Hematopoietic multipotent progenitor cell treated with erythropoietin and hydrocortisone succinate and interleukin-3 and kit ligand, for 17 days (in vitro differentiated cells): ENCODE results near the gene GATAD2A.
"Not testable (repeated sequence)": the region's sequence is repeated elsewhere in the genome, so short reads cannot be mapped to it uniquely, and the experiment has no call there.

Source experiments
- DNase-seq: peaks from one replicate; pipeline ENCODE4 v3.0.0-alpha.2; 2015; ENCODE audit warnings: low spot score

Gene GATAD2A

DNA sequence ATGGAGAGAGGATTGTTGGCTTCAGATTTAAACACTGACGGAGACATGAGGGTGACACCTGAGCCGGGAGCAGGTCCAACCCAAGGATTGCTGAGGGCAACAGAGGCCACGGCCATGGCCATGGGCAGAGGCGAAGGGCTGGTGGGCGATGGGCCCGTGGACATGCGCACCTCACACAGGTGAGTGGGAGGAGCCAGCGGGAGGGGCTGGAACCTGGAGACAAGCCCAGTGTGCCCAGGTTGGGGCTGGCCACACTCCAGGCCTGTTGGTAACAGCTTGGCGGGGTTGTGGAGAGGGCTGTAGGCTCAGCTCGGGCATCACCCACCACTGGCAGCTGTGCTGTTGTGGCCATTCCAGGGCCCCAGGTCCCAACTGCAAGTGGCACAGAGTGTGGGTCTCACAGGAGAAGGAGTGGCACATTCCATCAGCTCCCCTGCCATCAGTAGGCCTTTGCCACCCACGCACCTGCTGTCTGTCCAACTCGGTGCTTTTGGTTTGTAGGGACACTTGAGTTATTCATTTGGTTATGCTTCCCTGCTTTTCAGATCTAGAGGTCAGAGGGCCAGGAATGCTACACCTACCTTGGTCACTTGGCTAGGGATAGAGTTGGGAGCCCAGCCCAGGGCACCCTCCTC is 60.1 kb downstream of the GATAD2A start:
- DNase-seq: no peak

- DNase-seq: no peak
These were observed 60.7 kb downstream of the GATAD2A start for GRCh38 chr19:19466201-19466600.

DNA sequence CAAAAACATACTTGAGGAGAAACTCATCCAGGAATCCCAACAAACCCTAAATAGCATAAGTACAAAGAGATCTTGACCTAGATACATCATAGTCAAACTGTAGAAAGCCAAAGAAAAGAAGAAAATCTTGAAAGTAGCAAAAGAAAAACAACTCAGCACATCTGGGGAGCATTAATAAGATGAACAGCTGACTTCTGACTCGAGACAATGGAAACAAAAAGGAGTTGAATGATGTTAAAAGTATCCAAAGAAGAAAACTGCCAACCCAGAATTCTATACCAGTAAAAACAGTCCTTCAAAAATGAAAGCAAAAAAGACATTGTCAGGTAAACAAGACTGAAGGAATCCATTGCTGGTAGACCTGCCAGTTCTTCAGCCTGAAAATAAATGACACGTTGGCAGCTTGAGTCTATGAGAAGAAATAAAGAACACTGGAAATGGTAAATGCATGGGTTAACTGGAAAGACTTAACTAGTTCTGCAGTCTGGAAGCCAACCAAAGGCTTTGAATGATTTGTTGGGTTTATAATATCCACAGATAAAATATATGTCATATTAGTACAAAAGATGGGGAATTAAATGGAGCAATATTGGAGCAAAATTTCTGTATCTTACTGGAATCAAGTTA is 63.1 kb downstream of the GATAD2A start:
- no peak for DNase-seq

- no peak for DNase-seq
These were observed 65.1 kb downstream of the GATAD2A start for GRCh38 chr19:19470579-19470978.

GRCh38 chr19:19471682-19472081 is 66.2 kb downstream of the GATAD2A start:
- DNase-seq: no peak

- not testable (repeated sequence) for DNase-seq
These were observed 66.6 kb downstream of the GATAD2A start for GRCh38 chr19:19472106-19472505.

- DNase-seq: no peak
These were observed 69.7 kb downstream of the GATAD2A start for GRCh38 chr19:19475015-19475765.

- peak; percentile 77 for DNase-seq
These were observed 70.7 kb downstream of the GATAD2A start for GRCh38 chr19:19475849-19476828.

DNA sequence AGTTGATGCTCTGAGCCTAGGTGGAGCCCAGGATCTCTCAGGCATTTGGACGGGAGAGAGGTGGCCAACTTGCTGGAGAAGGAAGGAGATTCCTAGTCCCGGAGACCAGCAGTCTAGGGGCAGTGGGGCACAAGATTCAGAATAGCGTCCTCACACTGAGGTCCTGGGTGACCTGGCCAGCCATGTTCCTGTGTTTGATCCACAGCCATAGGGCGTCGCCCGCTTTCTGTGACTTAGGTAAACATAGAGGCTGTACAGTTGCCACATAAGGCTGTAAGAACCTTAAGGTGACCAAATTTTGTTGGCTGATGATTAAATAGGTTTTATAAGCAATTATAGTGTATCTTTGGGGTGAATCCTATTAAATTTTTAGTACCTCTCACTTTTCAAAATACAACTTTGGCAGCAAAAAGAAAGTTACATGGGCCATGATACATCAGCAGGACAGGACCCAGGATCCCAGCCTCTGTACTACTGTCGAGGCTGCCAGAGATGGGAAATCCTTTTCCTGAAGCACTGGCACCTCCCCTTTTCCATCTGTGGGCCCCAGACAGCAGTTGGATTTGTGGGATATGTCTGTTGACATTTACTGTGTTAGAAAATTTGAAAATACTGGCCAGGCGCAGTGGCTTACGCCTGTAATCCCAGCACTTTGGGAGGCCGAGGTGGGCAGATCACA is 72.4 kb downstream of the GATAD2A start:
- peak; percentile 75 for DNase-seq

DNA sequence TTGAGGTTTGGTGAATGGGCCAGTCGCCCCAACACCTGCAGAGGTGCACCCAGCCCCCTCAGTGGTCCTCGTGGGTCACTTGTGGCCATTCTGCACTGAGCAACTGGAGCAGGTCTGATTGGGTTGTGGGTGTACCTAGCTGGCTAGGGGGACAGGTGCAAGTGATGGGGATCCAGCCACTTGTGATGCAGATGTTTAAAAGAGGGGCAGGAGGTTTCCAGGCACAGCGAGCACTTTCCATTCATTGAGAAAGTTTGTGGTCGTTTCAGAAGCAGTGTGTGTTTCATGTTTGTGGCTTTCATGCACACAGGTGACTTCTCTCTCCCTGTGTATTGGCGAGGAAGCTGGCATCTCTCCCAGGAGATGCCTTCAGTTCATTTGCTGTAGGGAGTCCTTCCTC is 75.2 kb downstream of the GATAD2A start:
- no peak for DNase-seq

DNA sequence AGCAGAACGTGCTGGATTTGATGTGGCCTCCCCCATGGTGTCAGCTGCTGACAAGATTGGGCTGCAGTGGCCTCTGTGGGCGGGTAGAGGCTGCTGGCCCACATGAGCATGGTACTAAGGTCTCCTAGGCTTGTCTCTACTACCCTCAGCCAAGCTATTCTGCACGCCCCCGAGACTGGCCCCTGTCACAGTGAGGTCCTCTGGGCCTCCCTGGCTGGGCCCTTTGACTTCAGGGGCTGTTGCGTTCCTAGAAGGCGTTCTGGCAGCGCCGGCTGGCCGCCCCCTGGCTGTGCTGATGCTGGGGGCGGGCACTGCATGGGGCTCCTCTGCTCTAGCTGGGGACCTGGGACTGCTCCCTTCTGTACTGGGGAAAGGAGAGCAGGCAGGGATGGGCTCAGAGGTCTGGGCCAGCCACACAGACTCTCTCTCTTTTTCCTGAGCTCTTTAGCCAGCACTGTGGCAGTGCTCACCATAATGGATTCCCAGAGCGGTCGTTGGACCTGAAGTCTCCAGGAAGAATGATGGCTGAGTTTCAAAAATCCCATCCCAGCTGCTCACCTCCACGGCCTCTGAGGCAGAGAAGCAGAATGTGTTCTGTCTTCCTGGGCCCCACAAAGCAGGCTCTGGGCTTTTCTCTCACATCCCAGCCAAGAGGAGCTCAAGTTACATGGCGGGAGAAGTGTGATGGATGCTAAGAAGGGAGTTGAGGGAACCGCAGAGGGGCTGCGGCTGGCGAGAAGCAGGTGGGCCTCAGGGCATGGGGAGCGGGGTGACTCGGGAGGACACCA is 77.5 kb downstream of the GATAD2A start:
- DNase-seq: no peak

DNA sequence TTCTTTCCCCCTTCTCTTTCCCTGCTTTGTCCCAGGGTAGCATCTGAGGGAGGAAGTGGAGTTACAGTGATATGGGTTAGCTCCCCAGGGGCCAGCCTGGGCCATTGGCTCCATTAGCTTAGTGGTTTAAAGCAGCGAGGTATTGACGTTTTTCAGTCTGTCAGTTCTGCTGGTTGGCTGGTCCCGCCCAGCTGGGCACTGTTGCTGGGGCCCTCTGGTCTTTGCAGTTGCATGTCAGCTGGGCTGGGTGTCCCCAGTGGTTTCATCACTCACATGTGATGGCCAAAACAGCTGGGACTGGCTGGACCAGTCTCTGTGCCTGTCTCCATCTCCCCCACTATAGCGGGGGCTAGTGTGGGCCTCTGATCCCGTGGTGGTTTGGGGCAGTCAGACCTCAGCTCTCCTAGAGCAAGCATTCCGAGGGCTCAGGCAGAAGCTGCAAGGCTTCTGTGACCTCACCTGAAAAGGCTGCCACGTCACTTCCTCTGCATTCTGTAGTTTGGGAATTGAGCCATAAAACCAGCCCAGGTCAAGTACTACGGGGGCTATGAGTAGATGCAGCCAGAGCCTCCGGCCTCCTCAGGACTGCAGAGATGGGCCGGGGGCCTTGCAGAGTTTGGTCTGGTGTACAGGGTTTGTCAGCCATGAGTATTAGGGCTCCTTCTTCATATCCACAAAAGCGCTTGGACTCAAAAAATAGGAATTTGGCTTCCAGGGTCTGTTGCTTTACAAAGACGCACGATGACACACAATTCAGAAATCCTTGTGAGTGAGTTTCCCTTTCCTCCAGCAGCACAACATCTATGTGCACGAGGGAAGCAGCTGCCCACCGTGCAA is 79.9 kb downstream of the GATAD2A start:
- no peak for DNase-seq

GRCh38 chr19:19485998-19486290 is 80.5 kb downstream of the GATAD2A start:
- no peak for DNase-seq

DNA sequence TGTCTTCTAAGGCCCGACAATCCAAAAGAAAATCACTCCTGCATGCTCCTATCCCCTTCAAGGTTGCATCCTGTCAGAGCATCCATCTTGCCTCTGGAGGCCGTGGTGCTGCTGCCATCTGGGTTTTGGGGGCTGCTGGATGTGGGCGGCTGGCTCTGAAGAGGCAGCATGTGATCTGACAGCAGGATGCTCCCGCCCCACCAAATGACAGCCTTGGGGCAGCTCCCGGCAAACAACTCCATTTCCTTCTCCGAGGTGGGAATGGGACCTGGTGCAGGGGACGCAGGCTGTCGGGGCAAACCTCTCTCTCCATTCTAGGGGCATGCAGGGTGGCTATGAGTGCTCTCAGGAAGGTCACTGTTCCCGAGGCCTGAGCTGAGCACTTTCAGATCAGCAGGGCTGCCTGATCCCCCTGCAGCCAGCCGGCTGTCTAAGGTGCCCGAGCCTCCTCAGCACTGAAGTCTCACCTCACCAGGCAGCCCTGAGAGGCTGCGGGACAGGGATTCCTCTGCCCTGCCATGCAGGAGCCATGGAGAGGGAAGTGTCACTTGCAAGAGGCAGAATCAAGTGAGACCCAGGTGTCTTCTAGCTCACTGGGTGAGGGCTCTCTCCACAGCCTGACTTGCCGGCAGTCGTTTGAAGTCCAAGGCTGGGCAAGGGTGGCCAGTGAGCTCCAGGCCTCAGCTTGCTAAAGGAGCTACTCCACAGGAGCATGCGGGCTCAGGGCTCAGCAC is 81.0 kb downstream of the GATAD2A start:
- DNase-seq: no peak

GRCh38 chr19:19487077-19487949 is 81.8 kb downstream of the GATAD2A start:
- no peak for DNase-seq

DNA sequence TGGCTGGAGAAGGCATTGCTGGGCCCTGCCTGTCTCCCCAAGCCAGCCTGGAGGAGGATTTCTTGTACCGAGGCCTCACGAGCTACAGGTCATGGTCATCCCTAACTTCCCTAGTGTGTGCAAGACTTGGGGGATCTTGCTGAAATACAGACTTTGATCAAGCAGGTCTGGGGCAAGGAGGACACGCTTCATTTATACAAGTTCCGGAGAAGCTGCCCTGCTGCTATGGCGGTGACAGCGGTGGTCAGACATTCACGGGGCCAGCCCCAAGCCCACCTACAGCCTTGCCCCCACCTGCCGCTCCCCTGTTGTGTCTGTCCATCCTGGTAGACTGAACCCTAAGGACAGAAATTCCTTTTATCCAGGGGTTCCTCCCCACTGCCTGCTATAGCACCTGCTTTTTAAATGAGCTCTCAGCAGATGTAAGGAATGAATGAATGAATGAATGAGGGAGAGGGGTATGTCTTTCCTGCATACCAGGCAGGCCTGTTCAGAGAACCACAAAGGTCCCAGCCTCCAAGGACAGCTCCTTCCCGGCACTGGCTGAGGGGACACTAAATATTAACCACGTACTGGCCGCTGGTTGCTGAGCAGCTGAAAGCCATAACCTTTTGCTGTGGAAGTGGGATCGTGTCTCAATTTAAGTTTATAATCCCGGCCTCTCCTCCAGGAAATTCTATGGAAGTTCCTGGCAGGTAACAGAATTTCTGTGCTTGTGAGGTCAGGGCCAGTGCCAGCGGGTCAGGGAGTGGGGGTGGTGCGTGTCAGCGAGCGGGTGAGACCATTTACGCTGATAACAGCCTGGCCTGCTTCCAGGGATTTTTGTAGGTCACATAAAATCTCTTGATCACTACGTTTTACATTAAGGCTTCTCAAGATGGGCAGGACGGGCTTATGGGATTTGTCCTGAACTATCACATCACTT is 82.7 kb downstream of the GATAD2A start:
- peak; percentile 92 for DNase-seq
